ENCODE data around the gene DMXL1.

DNA sequence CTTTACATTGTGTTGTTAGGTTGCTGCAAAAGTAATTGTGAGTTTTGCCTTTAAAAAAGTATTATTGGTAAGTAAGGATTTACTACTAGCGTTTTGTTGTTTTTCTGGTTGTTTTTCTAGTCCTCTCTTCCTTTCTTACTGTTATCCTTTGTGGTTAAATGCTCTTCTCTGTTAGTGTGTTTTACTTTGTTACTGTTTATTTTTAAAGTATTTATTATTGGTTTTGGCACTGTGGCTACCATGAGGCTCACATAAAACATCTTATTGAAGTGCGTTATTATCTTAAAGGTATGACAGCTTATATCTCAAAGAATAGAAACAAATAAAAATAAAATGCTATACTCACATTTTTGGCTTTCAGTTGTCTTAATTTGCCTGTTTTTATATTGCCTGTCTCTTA, 17.6 kb downstream of the DMXL1 start:
- TF ChIP-seq, protein P1, sequence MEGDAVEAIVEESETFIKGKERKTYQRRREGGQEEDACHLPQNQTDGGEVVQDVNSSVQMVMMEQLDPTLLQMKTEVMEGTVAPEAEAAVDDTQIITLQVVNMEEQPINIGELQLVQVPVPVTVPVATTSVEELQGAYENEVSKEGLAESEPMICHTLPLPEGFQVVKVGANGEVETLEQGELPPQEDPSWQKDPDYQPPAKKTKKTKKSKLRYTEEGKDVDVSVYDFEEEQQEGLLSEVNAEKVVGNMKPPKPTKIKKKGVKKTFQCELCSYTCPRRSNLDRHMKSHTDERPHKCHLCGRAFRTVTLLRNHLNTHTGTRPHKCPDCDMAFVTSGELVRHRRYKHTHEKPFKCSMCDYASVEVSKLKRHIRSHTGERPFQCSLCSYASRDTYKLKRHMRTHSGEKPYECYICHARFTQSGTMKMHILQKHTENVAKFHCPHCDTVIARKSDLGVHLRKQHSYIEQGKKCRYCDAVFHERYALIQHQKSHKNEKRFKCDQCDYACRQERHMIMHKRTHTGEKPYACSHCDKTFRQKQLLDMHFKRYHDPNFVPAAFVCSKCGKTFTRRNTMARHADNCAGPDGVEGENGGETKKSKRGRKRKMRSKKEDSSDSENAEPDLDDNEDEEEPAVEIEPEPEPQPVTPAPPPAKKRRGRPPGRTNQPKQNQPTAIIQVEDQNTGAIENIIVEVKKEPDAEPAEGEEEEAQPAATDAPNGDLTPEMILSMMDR (IDR thresholded peaks at IDR 0.05), result no peak
- TF ChIP-seq POLR2A (IDR thresholded peaks at IDR 0.05; ENCODE audit: low read length) (no peak), ZFP36 (IDR thresholded peaks at IDR 0.05; ENCODE audit: borderline replicate concordance, partially characterized antibody) (no peak), EHMT2 (IDR thresholded peaks at IDR 0.05; ENCODE audit: low read depth) (no peak), MAFK (IDR thresholded peaks at IDR 0.05; ENCODE audit: partially characterized antibody) (no peak), RFX5 (IDR thresholded peaks at IDR 0.05) (no peak), JUNB (IDR thresholded peaks at IDR 0.05) (no peak), ESRRA (IDR thresholded peaks at IDR 0.05; ENCODE audit: borderline replicate concordance, low read length) (no peak), HDAC2 (IDR thresholded peaks at IDR 0.05) (no peak), EP300 (IDR thresholded peaks at IDR 0.05) (no peak), MYC (IDR thresholded peaks at IDR 0.05; ENCODE audit: borderline replicate concordance, low read length) (no peak)
- TF ChIP-seq, protein P2, sequence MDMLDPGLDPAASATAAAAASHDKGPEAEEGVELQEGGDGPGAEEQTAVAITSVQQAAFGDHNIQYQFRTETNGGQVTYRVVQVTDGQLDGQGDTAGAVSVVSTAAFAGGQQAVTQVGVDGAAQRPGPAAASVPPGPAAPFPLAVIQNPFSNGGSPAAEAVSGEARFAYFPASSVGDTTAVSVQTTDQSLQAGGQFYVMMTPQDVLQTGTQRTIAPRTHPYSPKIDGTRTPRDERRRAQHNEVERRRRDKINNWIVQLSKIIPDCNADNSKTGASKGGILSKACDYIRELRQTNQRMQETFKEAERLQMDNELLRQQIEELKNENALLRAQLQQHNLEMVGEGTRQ (IDR thresholded peaks at IDR 0.05), result no peak
- TF ChIP-seq, protein P3, sequence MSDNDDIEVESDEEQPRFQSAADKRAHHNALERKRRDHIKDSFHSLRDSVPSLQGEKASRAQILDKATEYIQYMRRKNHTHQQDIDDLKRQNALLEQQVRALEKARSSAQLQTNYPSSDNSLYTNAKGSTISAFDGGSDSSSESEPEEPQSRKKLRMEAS (IDR thresholded peaks at IDR 0.05), result no peak

Data from A549 (cell line).